Neural crest cell (in vitro differentiated cells): ENCODE data around the gene AGAP3. TPM values are rescaled to one million over a fixed set of nuclear protein-coding genes. Genes with fewer than 3 reads are reported as not detected.
A peak's percentile ranks its signal among the peaks of the same experiment; 100 is the strongest.

Source experiments
- DNase-seq: peaks from one replicate; pipeline ENCODE4 v3.0.0; 2021; ENCODE audit warnings: low read depth, mixed read lengths, low spot score
- H3K27ac Mint-ChIP-seq: one replicate; pipeline ENCODE4 v1.8.0; 2021; ENCODE audit warnings: mild to moderate bottlenecking, mixed read lengths; ENCODE audit not compliant: unreplicated experiment
- H3K27me3 Mint-ChIP-seq: 2 replicates; pipeline ENCODE4 v1.8.0; 2021; ENCODE audit warnings: low read depth, mild to moderate bottlenecking, mixed read lengths
- H3K36me3 Mint-ChIP-seq: 2 replicates; pipeline ENCODE4 v1.8.0; 2021; ENCODE audit warnings: low read depth, mild to moderate bottlenecking, mixed read lengths
- H3K4me1 Mint-ChIP-seq: 2 replicates; pipeline ENCODE4 v1.8.0; 2021; ENCODE audit warnings: mixed read lengths
- H3K4me3 Mint-ChIP-seq: one replicate; pipeline ENCODE4 v1.8.0; 2021; ENCODE audit warnings: mild to moderate bottlenecking, mixed read lengths
- H3K9me3 Mint-ChIP-seq: 2 replicates; pipeline ENCODE4 v1.8.0; 2021; ENCODE audit warnings: mixed read lengths
- total RNA-seq: library from RNA; stranded (reverse); gene quantifications from 2 replicates; pipeline ENCODE4 v1.2.1, GENCODE V29; 2021
- TF ChIP-seq, protein P1 (sequence below): fragments of 200-600 bp; sonication (generic); conservative IDR thresholded peaks from 2 replicates; pipeline ENCODE4 v1.5.0; 2021; ENCODE audit warnings: antibody characterized with exemption, mild to moderate bottlenecking

The AGAP3 gene
- total RNA-seq, 1 donor from 2014 or later, result 139 TPM

DNA sequence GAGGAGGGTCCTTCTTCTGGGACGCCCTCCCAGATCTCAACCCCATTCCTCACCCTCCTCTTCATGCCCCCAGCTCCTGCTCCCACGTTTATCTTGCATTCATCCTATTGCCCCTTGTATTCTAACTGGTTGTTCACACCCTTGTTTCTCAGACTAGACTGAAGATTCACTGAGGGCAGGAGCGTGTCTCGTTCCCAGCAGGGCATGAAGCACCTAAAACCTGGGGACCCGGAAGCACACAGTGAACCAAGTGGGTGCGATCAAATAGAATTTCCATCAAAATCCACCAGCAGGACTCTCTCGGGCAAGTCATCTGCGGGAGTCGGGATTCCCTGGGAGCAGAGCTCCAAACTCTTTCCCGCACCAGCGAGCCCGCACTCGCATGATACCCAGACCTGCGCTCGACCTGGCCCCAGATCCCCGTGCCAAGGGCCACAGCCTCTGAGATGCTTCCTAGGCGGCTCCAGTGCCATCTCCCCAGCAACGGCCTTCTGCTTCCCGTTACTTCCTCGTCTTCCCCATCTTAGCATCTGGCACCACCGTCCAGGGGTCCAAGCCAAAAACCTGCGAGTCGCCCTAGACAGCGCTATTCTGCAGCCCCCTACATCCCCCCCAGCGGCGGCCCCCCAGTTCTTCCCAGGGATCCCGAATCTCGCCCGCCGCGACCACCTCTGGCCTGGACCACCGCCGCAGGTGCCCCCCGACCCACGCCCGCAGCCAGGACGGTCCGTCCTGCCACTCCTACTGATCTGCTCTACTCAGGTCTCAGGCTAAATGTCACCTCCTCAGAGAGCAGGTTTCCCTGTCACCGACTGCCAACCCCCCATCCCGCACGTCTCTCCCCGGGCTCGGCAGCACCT lies 87.3 kb downstream of the AGAP3 start:
- Mint-ChIP-seq H3K36me3 (no peaks in the 10 kb centered on the region), H3K27ac (no peak overlapping the region), H3K4me3 (no peak overlapping the region), H3K4me1 (peaks cover 10% of the 10 kb centered on the region), H3K27me3 (peaks cover 44% of the 10 kb centered on the region), H3K9me3 (no peaks in the 10 kb centered on the region)
- TF ChIP-seq, protein P1, sequence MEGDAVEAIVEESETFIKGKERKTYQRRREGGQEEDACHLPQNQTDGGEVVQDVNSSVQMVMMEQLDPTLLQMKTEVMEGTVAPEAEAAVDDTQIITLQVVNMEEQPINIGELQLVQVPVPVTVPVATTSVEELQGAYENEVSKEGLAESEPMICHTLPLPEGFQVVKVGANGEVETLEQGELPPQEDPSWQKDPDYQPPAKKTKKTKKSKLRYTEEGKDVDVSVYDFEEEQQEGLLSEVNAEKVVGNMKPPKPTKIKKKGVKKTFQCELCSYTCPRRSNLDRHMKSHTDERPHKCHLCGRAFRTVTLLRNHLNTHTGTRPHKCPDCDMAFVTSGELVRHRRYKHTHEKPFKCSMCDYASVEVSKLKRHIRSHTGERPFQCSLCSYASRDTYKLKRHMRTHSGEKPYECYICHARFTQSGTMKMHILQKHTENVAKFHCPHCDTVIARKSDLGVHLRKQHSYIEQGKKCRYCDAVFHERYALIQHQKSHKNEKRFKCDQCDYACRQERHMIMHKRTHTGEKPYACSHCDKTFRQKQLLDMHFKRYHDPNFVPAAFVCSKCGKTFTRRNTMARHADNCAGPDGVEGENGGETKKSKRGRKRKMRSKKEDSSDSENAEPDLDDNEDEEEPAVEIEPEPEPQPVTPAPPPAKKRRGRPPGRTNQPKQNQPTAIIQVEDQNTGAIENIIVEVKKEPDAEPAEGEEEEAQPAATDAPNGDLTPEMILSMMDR, result no peak
- no peak for DNase-seq

GRCh38 chr7:151174246-151175046 lies 88.2 kb downstream of the AGAP3 start:
- peaks cover 7% of the 10 kb centered on the region for H3K4me1 Mint-ChIP-seq
- H3K9me3 Mint-ChIP-seq, result no peaks in the 10 kb centered on the region
- H3K27ac Mint-ChIP-seq, result no peak overlapping the region
- peak overlapping the region; percentile 27 for H3K4me3 Mint-ChIP-seq
- peaks cover 38% of the 10 kb centered on the region for H3K27me3 Mint-ChIP-seq
- no peak for DNase-seq
- TF ChIP-seq, protein P1, result no peak
- no peaks in the 10 kb centered on the region for H3K36me3 Mint-ChIP-seq

DNA sequence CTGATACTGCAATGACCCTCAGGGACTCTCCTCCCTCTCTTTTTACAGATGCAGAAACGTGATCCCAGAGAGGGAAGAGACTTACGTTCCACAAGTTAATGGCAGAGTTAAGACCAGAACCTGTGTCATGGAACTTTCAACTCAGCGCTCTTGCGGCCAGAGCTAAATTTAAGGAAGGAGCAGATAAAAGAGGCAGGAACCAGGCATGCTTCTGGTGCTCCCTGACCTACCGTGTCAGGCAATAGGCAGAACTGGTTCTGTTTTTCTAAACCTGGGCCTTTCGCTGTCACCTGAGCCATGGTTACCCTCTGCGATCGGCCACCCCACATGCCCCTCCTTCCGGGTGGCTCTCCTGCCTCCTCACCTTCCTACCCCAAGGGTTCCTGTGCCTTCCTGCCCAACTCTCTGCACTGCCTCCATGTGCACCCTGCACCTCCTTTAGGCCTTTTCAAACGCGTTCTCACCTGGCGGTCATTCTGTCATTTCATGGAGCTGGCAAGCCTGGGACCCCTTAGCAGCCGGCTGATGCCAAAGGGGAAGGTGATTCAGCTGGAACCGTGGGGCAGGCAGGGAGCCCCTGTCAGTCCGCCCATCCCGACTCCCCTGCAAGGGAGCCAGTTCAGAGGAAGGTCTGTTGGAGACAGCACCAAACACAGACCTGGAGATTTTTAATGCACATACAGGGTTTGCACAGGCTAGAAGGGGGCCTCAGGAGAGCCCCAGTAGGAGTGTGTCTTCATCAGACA lies 88.9 kb downstream of the AGAP3 start:
- no peak for DNase-seq
- H3K36me3 Mint-ChIP-seq, result no peaks in the 10 kb centered on the region
- no peaks in the 10 kb centered on the region for H3K9me3 Mint-ChIP-seq

DNA sequence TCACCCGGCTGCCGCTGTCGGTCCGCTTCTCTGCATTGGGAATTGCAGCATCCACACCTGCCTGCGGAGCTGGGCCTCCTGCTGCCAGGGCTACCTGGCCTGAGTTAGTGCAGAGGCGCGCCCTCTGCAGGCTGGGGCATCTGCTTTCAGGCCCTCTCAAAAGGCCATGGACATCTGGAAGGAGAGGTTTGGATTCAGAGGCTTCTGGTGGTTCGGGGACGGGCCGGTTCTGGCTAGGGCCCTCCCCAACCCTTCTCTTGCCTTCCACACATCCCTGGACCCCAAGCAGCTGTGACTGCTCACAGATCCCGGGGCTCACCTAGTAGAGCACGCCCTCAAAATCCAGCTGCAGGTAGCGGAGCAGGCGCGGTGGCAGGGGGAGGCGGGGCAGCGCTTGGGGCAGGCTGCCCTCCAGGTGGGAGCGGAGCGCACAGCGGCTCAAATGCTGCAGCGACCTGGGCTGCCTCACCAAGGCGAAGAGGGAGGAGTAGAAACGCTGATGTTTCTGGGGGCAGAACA lies 89.6 kb downstream of the AGAP3 start:
- no peak for DNase-seq
- Mint-ChIP-seq H3K4me3 (no peak overlapping the region), H3K36me3 (no peaks in the 10 kb centered on the region), H3K27ac (no peak overlapping the region), H3K4me1 (peaks cover 7% of the 10 kb centered on the region), H3K9me3 (no peaks in the 10 kb centered on the region), H3K27me3 (peaks cover 30% of the 10 kb centered on the region)
- TF ChIP-seq, protein P1, result no peak

More for the DNA sequence above, 88.9 kb downstream of the AGAP3 start:
- peaks cover 34% of the 10 kb centered on the region for H3K27me3 Mint-ChIP-seq
- H3K4me1 Mint-ChIP-seq, result peaks cover 7% of the 10 kb centered on the region
- H3K4me3 Mint-ChIP-seq, result peak overlapping the region; percentile 27
- H3K27ac Mint-ChIP-seq, result no peak overlapping the region
- TF ChIP-seq, protein P1, result no peak

GRCh38 chr7:151176401-151176800 lies 90.1 kb downstream of the AGAP3 start:
- H3K27ac Mint-ChIP-seq, result peak overlapping the region; percentile 22
- H3K9me3 Mint-ChIP-seq, result no peaks in the 10 kb centered on the region
- H3K27me3 Mint-ChIP-seq, result peaks cover 25% of the 10 kb centered on the region
- H3K36me3 Mint-ChIP-seq, result no peaks in the 10 kb centered on the region
- H3K4me3 Mint-ChIP-seq, result no peak overlapping the region
- TF ChIP-seq, protein P1, result no peak
- H3K4me1 Mint-ChIP-seq, result peaks cover 7% of the 10 kb centered on the region
- no peak for DNase-seq
